Keratinocyte (primary cell): ENCODE data around the gene RNF151.

ENCODE experiments used
- EZH2 ChIP-seq: IDR thresholded peaks from one replicate; pipeline ENCODE4 v1.6.1; 2012; ENCODE audit warnings: inconsistent platforms, mild to moderate bottlenecking, low read length, moderate library complexity
- TF ChIP-seq, protein P1 (sequence below), 3 experiments: IDR thresholded peaks in 1 of 3; conservative IDR thresholded peaks in 1 of 3; optimal IDR thresholded peaks in 1 of 3; 2 replicates in 2 of 3; 3 replicates in 1 of 3; pipeline versions ENCODE3 to v1.5.1; 2011; ENCODE audit warnings: low read length in 3 of 3, mild to moderate bottlenecking in 3 of 3, moderate library complexity in 2 of 3, control low read depth in 1 of 3, inconsistent platforms in 1 of 3; ENCODE audit not compliant: insufficient read depth in 2 of 3; ENCODE audit errors: extremely low read depth in 1 of 3

DNA sequence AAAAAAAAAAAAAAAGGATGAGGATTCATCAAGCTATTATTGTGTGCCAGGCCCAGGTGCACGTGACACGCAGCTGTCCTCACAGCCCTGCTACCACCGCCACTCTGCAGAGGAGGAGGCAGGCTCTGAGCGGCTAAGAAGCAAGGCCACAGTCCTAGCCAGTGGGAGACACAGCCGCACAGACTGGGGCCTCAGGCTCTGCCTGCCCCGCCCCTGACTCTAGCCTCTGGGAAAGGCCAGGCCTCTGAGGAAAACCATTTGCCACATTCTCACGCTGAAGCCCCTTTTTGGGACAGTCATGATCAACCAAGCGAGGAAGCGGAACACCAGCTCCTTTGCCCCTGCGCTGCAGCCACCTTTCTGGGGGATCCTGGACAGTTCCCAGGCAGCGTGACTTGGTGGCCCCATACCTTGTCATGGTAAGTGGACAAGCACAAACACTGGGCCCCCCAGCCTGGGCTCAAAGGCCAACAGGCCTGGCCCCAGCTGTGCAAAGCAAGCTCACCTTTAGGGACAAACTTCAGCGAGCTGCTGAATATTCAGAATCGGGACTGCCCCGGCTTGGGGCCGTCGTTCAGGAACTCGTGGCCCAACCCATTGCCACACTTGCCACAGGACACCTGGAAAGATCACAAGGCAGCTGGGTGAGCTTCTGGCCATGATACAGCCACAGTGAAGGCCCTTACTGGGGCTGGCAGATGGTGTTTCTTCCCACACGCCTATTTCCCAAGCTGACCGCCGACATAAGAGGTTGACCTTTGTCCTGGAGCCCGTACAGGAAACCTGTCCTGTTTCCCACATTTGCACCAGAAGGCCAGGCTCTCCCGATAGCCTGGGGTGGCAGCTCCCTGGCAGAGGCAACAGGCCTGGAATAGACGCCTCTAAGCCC lies 26.1 kb upstream of the RNF151 start:
- TF ChIP-seq, protein P1, sequence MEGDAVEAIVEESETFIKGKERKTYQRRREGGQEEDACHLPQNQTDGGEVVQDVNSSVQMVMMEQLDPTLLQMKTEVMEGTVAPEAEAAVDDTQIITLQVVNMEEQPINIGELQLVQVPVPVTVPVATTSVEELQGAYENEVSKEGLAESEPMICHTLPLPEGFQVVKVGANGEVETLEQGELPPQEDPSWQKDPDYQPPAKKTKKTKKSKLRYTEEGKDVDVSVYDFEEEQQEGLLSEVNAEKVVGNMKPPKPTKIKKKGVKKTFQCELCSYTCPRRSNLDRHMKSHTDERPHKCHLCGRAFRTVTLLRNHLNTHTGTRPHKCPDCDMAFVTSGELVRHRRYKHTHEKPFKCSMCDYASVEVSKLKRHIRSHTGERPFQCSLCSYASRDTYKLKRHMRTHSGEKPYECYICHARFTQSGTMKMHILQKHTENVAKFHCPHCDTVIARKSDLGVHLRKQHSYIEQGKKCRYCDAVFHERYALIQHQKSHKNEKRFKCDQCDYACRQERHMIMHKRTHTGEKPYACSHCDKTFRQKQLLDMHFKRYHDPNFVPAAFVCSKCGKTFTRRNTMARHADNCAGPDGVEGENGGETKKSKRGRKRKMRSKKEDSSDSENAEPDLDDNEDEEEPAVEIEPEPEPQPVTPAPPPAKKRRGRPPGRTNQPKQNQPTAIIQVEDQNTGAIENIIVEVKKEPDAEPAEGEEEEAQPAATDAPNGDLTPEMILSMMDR (optimal IDR thresholded peaks at IDR 0.05 in 1 of 3, IDR thresholded peaks at IDR 0.05 in 1 of 3, conservative IDR thresholded peaks at IDR 0.05 in 1 of 3; ENCODE audit: extremely low read depth in 1 of 3, insufficient read depth in 2 of 3, low read length in 3 of 3): no peak
- TF ChIP-seq EZH2: no peak
